HL-60/S4 treated with retinoic acid at 250 ng/mL for 4 days and 3 days (cell line): ENCODE measurements around the gene TMEM19.

ENCODE experiments used
- in situ Hi-C: fragments of 300-500 bp; cut with MboI; formaldehyde crosslinking; loops from 2 replicates; pipeline ENCODE4 v1.7.0; 2022; ENCODE audit warnings: low sequenced_read_pairs

Gene TMEM19

GRCh38 chr12:71685914-71686657 is at the start of gene TMEM19:
TSS of gene TMEM19 (plus strand) at chr12:71686082. CDS start at chr12:71686681, 599 bp downstream.
- in situ Hi-C loops: no loop called here

DNA sequence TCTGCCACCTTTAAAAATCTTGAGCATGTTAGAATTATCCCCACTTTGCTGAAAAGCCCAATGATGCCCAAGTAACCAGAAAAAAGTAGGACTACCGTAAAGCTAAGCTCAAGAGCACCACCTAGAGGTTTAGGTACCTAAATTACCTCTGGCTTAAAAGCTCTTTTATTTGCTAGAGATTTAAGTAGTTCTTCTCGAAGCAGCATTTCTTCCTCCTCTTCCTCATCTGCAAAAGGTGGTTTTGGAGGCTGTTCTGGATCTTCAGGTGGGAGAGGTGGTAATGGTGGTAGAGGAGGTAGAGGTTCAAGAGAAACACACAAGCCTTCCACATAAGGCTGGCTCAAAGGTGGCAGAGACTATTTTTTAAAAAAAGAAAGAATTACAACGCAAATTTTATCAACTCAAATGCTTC is 49.2 kb upstream of the TMEM19 start:
- in situ Hi-C loops: no loop called here

GRCh38 chr12:71638499-71638898 is 47.4 kb upstream of the TMEM19 start:
- in situ Hi-C loops: no loop called here

GRCh38 chr12:71639341-71639760 is 46.5 kb upstream of the TMEM19 start:
- in situ Hi-C loops: no loop called here

DNA sequence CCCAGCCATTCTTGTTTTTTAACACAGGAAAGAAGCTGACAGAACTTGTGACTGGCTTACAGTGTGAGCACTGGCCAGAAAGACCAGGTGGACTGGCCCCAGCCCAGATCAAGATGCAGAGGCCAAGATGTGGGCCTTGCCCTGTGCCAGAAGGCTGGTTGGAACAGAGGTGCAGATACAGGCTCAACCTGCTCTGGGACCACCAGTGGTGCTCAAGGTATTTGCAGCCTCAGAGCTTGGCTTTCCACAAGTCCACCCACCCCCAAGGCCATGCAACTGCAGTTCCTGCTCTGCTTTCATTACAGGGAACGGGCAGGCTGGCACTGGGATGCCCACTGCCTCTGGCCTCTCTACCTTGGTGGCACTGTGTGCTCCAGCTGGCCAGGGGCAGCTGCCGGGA is 45.6 kb upstream of the TMEM19 start:
- in situ Hi-C loops: no loop called here

- in situ Hi-C loops: no loop called here
Observed at GRCh38 chr12:71641390-71641789, 44.5 kb upstream of the TMEM19 start.

DNA sequence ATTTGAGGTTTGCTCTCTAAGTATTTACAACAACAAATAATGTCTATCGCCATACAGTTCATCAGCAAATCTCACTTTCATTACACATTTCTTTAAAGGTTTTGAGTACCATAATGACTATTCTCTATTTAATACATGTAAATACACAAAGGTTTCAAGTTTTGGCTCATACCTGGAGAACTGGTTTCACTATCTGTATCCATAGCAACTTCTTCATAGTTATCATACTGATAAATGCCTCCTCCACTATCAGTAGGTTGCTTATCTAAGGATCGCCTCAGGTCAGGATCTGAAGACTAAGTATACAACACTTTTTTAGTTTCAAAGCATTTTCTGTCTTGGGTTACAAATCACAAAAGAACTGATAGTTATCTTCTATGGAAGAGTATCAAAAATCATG is 43.6 kb upstream of the TMEM19 start:
- in situ Hi-C loops: no loop called here

DNA sequence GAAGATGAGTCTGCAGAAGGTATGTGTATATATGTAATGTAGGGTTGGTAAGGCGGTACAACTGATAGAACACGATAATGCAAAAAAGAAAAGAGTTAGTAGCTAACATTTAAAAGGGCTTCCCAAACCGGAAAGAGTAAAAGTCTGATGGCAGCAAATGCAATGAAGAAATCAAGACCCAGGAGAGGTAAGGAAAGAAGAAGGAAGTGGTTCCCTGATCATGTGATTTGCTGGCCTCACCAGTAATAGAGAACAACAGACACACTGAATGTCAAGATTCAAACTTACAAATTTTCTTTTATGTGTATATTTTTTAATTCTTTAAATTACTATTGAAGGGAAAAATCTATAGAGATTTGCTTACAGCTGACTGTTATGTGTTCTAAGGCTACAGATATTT is 40.6 kb upstream of the TMEM19 start:
- in situ Hi-C loops: no loop called here

DNA sequence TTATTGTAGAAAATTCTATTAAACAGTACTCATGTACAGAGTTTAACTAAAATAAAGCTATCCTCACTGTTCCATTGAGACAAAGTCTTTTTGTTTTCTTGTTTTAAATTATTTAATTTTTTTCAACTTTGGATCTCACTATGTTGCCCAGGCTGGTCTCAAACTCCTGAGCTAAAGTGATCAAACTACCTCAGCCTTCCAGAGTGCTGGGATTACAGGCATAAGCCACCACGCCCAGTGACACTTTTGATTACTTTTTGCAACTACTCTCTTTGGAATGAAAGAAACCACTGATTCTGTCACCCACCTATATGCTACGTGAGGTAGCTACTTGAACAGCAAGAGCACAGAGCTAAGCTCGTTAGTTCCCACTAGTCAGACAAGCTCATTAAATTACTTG is 39.4 kb upstream of the TMEM19 start:
- in situ Hi-C loops: no loop called here

DNA sequence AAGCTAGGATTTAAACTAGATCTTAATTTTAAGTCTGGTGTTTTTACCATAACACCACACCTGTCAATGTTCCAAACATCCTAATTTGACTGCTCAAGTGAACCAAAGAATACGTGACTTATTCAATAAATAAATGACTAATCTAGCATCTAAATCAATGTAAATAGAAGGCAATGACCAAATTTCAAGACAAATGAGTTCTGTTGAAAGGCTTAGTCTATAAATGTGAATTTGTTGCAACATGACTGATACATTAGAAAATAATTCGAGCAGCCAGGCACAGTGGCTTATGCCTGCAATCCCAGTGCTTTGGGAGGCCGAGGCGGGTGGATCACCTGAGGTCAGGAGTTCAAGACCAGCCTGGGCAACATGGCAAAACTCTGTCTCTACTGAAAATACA is 37.3 kb upstream of the TMEM19 start:
- in situ Hi-C loops: no loop called here

DNA sequence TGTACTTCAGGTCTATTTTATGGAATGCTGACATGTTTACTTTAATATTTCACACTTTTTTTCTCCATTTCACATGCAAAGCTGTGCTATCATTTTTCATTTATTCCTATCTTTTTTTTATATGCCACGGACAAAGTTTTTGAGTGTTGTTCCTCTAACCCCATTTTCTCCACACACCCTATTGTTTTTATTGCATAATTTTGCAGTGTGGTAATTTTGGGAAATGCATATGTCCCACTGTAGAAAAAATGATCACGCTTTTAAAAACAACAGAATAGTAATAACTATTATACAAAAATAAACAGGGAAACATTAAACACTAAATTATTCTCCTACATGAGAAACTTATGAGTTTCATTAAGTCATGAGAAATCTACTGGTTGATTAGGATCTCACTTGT is 36.5 kb upstream of the TMEM19 start:
- in situ Hi-C loops: no loop called here

GRCh38 chr12:71652656-71653055 is 33.2 kb upstream of the TMEM19 start:
- in situ Hi-C loops: no loop called here

- in situ Hi-C loops: no loop called here
Observed at GRCh38 chr12:71653137-71653536, 32.7 kb upstream of the TMEM19 start.

- in situ Hi-C loops: no loop called here
Observed at GRCh38 chr12:71654200-71654599, 31.7 kb upstream of the TMEM19 start.

- in situ Hi-C loops: no loop called here
Observed at GRCh38 chr12:71655495-71655894, 30.4 kb upstream of the TMEM19 start.

DNA sequence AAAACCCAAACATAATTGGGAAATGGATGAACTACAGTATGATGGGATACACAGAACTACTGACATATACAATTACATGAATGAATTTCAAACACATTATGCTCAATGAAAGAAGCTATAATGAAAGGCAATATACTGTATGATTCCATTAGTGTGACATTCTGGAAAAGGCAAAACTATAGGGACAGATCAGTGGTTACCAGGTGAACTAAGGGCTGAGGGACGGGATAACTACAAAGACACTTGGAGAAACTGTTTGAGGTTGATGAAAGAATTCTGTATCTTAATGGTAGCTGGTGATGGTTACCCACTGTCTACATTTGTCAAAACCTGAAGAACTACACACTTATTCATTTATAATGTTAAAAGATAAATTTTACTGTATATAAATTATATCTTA is 30.0 kb upstream of the TMEM19 start:
- in situ Hi-C loops: no loop called here

- in situ Hi-C loops: no loop called here
Observed at GRCh38 chr12:71656740-71657139, 29.1 kb upstream of the TMEM19 start.

DNA sequence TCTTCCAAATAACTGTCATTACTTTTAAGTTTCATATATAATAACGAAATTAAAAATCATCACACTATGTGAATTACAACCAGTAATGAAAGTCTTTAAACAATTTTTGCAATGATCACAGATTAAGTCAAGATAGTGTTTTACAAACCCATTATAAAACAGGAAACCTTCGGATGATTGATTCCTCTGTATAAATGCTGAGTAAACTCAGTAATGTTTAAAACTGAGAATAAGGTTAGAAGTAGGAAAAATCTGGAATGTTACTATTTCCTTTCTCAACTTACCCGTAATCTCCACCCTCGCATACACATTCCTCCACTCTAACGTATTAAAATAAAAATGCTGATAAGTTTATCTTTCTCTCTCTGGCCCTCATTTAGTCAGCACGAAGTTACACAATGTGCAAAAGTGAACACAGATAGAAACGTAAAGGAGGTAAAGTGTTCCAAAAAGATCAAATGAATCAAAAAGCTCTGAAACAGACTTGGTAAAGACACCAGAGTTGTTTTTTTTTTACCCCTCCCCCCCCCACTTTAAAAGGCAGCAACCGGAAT is 23.8 kb upstream of the TMEM19 start:
- in situ Hi-C loops: no loop called here

DNA sequence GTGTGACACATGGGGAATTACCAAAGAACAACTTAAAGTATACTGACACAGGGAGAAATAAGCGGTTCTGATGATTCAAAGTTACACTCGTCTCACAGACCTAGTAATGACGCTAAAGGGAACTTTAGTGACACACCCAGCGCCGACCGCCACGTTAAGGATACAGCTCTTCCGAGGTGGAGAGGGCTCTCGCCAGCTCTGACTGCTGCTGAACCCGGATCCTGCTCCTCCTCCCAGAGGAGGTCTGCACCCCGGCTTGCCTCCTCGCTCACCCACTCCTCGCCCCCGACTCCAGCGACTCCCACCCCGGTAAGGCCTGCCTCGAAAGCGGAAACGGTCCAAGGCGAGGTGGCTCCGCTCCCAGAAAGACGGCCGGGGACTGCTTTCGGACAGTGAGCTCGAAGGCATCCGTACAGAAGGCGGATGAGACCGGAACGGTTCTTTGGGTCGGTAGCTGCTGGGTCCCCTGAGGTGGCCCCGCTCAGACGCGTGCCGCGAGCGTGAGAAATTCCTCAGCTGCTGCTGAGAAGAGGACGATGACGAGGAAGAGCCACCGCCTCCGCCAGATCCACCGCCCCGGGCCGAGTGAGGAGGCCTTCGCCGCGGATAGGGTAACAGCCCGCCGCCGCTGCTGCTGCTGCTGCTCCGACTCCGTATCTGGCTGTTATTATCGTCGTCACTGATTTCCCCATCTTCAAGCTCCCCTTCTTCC is 22.9 kb upstream of the TMEM19 start:
- in situ Hi-C loops: no loop called here

DNA sequence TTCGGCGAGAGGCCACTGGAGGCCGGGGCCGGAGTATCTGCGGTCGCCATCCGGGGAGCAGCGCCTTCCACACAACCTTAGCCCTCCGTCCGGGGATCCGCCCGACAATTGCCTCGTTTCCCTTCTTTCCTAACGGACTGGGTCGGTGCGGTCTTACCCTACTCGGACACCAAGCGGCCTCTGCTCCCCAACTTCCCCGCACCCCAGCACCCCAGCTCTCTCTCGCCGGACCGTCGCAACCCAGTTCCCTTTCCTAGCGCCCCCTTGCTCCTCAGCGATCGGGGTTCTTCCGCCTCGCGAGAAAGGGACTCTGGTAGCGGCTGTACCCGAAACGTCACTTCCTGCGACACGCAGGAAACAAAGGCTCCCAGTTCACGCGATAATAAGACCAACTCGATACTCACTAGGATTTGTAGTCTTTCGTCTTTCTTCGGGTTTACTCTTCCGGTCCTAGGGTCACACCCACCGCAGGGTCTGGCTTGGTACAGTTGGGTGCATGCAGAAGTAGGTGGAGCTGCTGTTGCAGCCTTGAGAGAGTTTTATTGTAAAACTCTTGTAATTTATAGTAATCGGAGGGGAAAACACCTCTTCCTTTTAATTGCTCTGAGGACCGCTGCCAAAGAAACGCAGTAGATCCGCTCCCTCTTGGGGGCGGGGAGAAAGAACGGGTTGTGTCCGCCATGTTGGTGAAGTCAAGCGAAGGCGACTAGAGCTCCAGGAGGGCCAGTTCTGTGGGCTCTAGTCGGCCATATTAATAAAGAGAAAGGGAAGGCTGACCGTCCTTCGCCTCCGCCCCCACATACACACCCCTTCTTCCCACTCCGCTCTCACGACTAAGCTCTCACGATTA is 22.1 kb upstream of the TMEM19 start, which contains the start of the genes THAP2 and ZFC3H1:
Gene THAP2 (plus strand): TSS at position 741 of the 850 bp plus-strand sequence. CDS start 209 bp downstream, outside the sequence.
Gene ZFC3H1 (minus strand): TSS at position 288 of the 850 bp plus-strand sequence. CDS start 238 bp downstream, at position 50.
- in situ Hi-C loops: no loop called here
